GM21423 (cell line): ENCODE results near the gene BPIFA1.

ENCODE experiments used
- ATAC-seq: cut with Tn5 transposase; IDR thresholded peaks from one replicate; pipeline ENCODE4 v1.9.1; 2021; ENCODE audit warnings: mild to moderate bottlenecking, moderate library complexity; ENCODE audit not compliant: unreplicated experiment

BPIFA1 gene

GRCh38 chr20:33277471-33278441 is 42.0 kb downstream of the BPIFA1 start:
- ATAC-seq: no peak

- no peak for ATAC-seq
Observed at GRCh38 chr20:33278700-33279099, 42.9 kb downstream of the BPIFA1 start.

- no peak for ATAC-seq
Observed at GRCh38 chr20:33279261-33279910, 43.6 kb downstream of the BPIFA1 start.

- ATAC-seq: no peak
Observed at GRCh38 chr20:33280000-33280680, 44.3 kb downstream of the BPIFA1 start.

DNA sequence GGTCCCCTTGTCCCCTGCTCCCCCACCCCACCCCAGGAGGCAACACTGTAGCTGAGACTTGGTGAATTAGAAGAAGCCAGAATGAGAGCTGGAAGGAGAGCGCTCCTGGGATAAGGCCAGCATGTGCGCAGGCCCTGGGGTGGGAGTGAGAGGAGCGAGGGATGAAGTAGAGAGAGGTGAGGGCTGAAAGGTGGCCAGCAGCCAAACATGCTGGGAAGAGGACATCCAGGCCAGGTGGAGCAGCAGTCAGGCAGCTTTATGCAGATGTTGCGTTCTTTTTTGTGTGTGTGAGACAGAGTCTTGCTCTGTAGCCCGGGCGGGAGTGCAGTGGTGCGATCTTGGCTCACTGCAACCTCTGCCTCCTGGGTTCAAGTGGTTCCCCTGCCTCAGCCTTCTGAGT is 45.0 kb downstream of the BPIFA1 start:
- no peak for ATAC-seq

GRCh38 chr20:33281550-33282146 is 45.9 kb downstream of the BPIFA1 start:
- ATAC-seq: no peak

DNA sequence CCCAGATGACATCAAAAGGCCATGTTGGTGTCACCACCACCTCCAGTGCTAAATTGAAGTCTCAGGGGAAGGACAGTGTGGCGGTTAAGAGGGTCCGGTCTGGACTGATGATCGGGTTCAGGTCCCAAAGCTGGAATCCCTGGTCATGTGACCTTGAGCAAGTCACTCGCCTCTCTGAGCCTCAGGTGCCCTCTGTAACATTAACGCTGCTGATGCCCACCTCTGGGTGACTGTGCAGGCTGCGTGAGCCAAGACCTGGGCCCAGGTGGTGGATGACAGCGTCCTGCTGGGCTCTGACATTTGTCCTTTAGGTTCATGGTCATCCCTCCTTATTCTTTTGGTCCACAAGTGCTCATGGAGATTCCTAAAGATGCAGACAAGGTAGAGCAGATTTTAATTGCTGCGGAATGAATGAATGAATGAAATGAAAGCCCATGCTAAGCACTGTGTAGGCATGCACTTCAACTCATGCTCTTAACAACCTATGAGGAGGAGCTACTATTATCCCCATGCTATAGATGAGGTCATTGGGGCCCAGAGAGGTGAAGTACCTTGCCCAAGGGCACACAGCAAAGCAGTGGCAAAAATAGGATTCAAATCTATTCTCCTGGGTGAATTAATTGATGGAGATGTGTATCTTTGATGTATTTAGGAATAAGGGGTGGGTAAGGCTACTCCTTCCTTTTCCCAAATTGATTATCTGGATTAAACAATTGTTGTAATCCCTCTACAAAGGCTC is 46.6 kb downstream of the BPIFA1 start:
- ATAC-seq: no peak

GRCh38 chr20:33282991-33283555 is 47.3 kb downstream of the BPIFA1 start, which contains the start of gene BPIFB1:
Gene BPIFB1 (plus strand): TSS chr20:33283214. CDS start chr20:33286074, 2,860 bp downstream.
- no peak for ATAC-seq

DNA sequence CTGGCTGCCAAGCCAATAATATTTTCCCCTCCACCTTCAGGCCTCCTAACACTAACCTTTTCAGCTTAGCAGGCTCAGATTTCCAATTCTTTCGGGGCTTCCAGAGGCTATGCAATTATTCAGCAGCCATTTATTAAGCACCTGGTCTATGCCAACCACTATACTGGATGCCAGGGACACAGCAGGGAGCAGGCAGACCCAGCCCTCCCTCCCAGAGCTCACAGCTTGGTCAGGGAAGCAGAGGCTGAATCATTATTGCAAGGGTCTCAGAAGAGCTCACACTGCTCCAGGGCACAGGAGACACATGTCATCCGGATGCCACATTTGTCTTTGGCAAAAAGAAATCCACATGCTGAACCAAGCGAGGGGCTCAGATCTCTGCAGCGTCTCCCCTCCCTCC is 48.5 kb downstream of the BPIFA1 start:
- no peak for ATAC-seq

GRCh38 chr20:33284937-33285336 is 49.1 kb downstream of the BPIFA1 start:
- no peak for ATAC-seq

DNA sequence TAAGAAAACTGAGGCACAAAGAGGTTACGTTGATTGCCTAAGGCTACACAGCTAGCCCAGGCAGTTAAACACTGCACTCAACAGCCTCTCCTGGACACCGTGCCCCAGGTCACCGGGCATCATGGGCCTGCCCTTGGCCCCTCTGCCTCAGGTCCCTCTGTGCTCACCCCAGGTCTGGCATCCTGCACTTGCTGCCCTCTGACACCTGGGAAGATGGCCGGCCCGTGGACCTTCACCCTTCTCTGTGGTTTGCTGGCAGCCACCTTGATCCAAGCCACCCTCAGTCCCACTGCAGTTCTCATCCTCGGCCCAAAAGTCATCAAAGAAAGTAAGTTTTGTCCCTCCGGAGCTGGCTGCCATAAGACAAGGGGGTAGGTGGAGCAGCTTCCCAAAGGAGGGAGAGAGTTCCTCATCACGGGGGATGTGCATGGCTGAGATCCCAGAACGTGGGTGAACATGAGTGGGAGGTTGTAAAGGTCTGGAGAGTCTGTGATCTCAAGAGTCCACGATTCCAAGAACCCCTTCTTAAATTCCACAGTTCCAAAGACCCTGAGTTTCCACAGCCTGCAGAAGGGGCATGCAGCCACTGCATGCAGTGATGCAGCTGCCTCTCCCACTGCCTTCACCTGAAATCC is 50.2 kb downstream of the BPIFA1 start:
- ATAC-seq: no peak

GRCh38 chr20:33287884-33288283 is 52.1 kb downstream of the BPIFA1 start:
- ATAC-seq: no peak

GRCh38 chr20:33290852-33291251 is 55.1 kb downstream of the BPIFA1 start:
- no peak for ATAC-seq

DNA sequence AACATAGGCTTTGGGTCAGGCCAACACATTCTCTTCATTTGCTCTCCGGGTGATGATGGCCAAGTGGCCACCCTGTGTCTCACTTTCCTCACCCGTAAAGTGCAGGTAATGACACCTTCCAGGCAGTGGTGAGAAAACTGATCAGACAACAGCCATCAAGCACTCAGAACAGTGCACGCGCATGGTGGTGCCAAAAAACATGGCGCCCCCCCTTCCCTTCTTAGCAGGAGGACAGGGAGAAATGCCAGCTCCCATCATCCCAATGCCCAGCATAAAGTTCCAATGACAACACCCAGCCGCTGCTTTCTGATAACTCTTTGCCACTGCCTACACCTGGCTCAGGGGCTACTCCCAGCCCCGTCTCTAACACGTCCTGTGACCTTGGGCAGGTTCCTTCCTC is 55.6 kb downstream of the BPIFA1 start:
- ATAC-seq: no peak

- no peak for ATAC-seq
Observed at GRCh38 chr20:33291830-33292355, 56.1 kb downstream of the BPIFA1 start.
